ENCODE measurements around the gene GFPT2.

DNA sequence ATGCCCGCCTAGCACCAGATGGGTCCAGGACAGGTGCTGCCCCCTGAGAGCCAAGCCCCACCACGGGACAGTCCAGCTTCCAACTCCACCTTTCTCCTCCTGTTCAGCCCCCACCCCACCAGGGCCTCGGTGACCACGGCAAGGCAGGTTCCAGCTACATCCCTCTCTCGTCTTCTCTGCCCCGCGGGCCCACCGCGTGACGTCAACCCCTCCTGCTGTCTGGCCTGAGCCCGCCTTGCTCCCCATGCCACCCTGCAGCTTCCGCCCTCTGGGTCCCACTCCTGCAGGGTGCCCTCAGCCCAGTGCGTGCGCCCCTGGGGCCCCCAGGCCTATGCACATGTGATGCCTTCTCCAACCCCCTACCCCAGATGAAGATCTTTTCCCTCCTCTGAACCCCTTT lies 6.8 kb downstream of the GFPT2 start:
- TF ChIP-seq, protein P1, sequence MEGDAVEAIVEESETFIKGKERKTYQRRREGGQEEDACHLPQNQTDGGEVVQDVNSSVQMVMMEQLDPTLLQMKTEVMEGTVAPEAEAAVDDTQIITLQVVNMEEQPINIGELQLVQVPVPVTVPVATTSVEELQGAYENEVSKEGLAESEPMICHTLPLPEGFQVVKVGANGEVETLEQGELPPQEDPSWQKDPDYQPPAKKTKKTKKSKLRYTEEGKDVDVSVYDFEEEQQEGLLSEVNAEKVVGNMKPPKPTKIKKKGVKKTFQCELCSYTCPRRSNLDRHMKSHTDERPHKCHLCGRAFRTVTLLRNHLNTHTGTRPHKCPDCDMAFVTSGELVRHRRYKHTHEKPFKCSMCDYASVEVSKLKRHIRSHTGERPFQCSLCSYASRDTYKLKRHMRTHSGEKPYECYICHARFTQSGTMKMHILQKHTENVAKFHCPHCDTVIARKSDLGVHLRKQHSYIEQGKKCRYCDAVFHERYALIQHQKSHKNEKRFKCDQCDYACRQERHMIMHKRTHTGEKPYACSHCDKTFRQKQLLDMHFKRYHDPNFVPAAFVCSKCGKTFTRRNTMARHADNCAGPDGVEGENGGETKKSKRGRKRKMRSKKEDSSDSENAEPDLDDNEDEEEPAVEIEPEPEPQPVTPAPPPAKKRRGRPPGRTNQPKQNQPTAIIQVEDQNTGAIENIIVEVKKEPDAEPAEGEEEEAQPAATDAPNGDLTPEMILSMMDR (IDR thresholded peaks at IDR 0.05) = no peak
- TF ChIP-seq POLR2A (IDR thresholded peaks at IDR 0.05) = no peak
